ENCODE results near the gene MED10. TPM values are rescaled to one million over a fixed set of nuclear protein-coding genes. Genes with fewer than 3 reads are reported as not detected.

MED10 gene
- total and polyA plus RNA-seq, 9 of the 15 experiments (the other 6 are each of a cell fraction or from before 2014, with no cell fraction given): 23.8 to 83.4 (median 58.8) TPM

DNA sequence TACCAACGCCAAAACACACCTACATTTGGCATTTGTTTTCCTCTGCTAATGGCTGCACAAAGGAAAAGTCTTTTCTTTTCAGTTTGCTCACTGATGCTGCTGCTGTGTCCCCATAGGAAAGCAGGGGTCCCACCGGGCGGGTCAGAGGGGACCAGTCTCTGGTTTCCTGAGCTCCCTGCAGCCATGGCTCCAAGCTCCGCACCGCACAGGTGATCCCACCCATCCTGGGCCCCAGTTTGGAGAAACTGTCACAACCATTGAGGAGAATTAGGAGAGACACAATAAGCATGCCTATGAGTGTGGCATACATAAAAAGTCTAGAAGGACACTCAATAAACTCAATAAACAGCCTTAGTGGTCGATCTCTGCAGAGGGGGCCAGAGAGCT, 19.9 kb downstream of the MED10 start:
- intact Hi-C loops (cut with micrococcal nuclease): no loop called here
- Histone ChIP-seq H3K9me3 (replicated peaks; ENCODE audit: control insufficient read depth, insufficient read depth, low read depth, low read length) (no peaks in the 10 kb centered on the region), H2AFZ (ENCODE audit: low read depth, low read length) (no peak overlapping the region), H3K36me3 (ENCODE audit: control insufficient read depth, insufficient read depth, low read length) (no peaks in the 10 kb centered on the region), H3K9ac (ENCODE audit: insufficient read depth in 1 of 2, low read depth in 2 of 2, low read length in 2 of 2) (no peak overlapping the region), H3K27me3 (ENCODE audit: control insufficient read depth in 2 of 2, insufficient read depth in 2 of 2, low read length in 2 of 2) (peaks cover 49 to 85% of the 10 kb centered on the region in 2 experiments), H3K9me1 (ENCODE audit: control insufficient read depth, insufficient read depth, low read length) (no peaks in the 10 kb centered on the region), H3K27ac (ENCODE audit: extremely low read depth, low read depth, low read length) (no peak overlapping the region), H3K4me1 (replicated peaks in 1 of 2; ENCODE audit: control insufficient read depth in 2 of 2, insufficient read depth in 2 of 2, low read length in 2 of 2) (no peaks in the 10 kb centered on the region), H4K20me1 (replicated peaks; ENCODE audit: control insufficient read depth, insufficient read depth, low read length) (peaks cover 9% of the 10 kb centered on the region; the same call in 1 of the 2 replicates), H3K4me3 (no peak overlapping the region), H3K79me2 (ENCODE audit: control insufficient read depth, insufficient read depth, low read length) (no peaks in the 10 kb centered on the region), H3K4me2 (ENCODE audit: insufficient read depth, low read length) (no peak overlapping the region)
- WGBS (ENCODE audit: insufficient coverage, low coverage, missing lambda C conversion rate): 9% methylated on average over 6 of the region's 6 CpGs
- ChIA-PET CTCF (ENCODE audit: low intra/inter-chr PET ratio) (no interaction called here), POLR2A (interaction anchor here (0.9 to 1.2 kb wide), 2 partner anchors 10 to 20 kb away, joined by 3 read pairs; partner anchors contain the start of gene MED10)
- DNase-seq (ENCODE audit: extremely low read depth in 1 of 4, low spot score in 3 of 4) (no peak), FAIRE-seq (no peak), ATAC-seq (no peak)
- no TSS peak for BruUV-seq (replicated peaks)
- no peak for TF ChIP-seq MAFK (IDR thresholded peaks at IDR 0.05; ENCODE audit: low read length)
- no peak for TF ChIP-seq HEY1 (CRISPR knock-in tag; IDR thresholded peaks at IDR 0.05; ENCODE audit: borderline replicate concordance)
- TF ChIP-seq NCOA1 (IDR thresholded peaks at IDR 0.05; ENCODE audit: low read depth): no peak
- TF ChIP-seq, protein P1, sequence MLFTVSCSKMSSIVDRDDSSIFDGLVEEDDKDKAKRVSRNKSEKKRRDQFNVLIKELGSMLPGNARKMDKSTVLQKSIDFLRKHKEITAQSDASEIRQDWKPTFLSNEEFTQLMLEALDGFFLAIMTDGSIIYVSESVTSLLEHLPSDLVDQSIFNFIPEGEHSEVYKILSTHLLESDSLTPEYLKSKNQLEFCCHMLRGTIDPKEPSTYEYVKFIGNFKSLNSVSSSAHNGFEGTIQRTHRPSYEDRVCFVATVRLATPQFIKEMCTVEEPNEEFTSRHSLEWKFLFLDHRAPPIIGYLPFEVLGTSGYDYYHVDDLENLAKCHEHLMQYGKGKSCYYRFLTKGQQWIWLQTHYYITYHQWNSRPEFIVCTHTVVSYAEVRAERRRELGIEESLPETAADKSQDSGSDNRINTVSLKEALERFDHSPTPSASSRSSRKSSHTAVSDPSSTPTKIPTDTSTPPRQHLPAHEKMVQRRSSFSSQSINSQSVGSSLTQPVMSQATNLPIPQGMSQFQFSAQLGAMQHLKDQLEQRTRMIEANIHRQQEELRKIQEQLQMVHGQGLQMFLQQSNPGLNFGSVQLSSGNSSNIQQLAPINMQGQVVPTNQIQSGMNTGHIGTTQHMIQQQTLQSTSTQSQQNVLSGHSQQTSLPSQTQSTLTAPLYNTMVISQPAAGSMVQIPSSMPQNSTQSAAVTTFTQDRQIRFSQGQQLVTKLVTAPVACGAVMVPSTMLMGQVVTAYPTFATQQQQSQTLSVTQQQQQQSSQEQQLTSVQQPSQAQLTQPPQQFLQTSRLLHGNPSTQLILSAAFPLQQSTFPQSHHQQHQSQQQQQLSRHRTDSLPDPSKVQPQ (CRISPR knock-in tag; IDR thresholded peaks at IDR 0.05; ENCODE audit: borderline replicate concordance): no peak
- no peak for TF ChIP-seq GABPA (tag; conservative IDR thresholded peaks at IDR 0.05; ENCODE audit: low read depth)
- TF ChIP-seq DACH1 (IDR thresholded peaks at IDR 0.05; ENCODE audit: partially characterized antibody): no peak
- TF ChIP-seq FOXP1 (CRISPR knock-in tag; IDR thresholded peaks at IDR 0.05): no peak
- no peak for TF ChIP-seq ZBTB7A (IDR thresholded peaks at IDR 0.05; ENCODE audit: borderline replicate concordance, control insufficient read depth, low read depth, low read length)
- no peak for TF ChIP-seq ZNF311 (CRISPR knock-in tag; IDR thresholded peaks at IDR 0.05)
- TF ChIP-seq CAMTA2 (CRISPR knock-in tag; conservative IDR thresholded peaks at IDR 0.05): no peak
- no peak for TF ChIP-seq NCOA6 (IDR thresholded peaks at IDR 0.05)
- TF ChIP-seq ZNF134 (CRISPR knock-in tag; conservative IDR thresholded peaks at IDR 0.05): no peak
- in situ Hi-C loops (cut with MboI): no loop called here

Data from K562 (cell line).